Measurements from ENCODE around the gene TOMM5. TPM values are rescaled to one million over a fixed set of nuclear protein-coding genes. Genes with fewer than 3 reads are reported as not detected.

TOMM5 gene
- total RNA-seq, 5 donors from 2014 or later (not counting 1 experiment from before 2014, with no cell fraction given): 35.6 to 44.8 (median 42.1) TPM

- Histone ChIP-seq H3K27me3 (replicated peaks in 1 of 2; ENCODE audit: control insufficient read depth in 2 of 2, extremely low read depth in 1 of 2, insufficient read depth in 2 of 2, low read length in 1 of 2) (peaks cover 0 to 3% of the 10 kb centered on the region in 2 experiments), H3K9me3 (no peaks in the 10 kb centered on the region), H3K4me1 (ENCODE audit: control insufficient read depth in 1 of 2, extremely low read depth in 1 of 2, insufficient read depth in 2 of 2, low read length in 2 of 2) (no peaks in the 10 kb centered on the region), H3K4me3 (ENCODE audit: control insufficient read depth in 1 of 2, extremely low read depth in 1 of 2, low read length in 1 of 2) (no peak overlapping the region), H3K36me3 (ENCODE audit: control insufficient read depth in 2 of 2, extremely low read depth in 1 of 2, insufficient read depth in 1 of 2, low read length in 1 of 2) (no peaks in the 10 kb centered on the region), H3K27ac (ENCODE audit: low read length) (no peak overlapping the region)
- H3K9me3 Mint-ChIP-seq: no peaks in the 10 kb centered on the region
- DNase-seq (no peak), ATAC-seq (replicated peaks in 1 of 4) (no peak)
- H3K27ac Mint-ChIP-seq: no peak overlapping the region
- 75% methylated on average over 2 of the region's 2 CpGs for WGBS (ENCODE audit: insufficient coverage)
- H3K4me3 Mint-ChIP-seq: no peak overlapping the region
- POLR2A ChIA-PET: no interaction called here
- peaks cover 2 to 10% of the 10 kb centered on the region in 2 donors for H3K27me3 Mint-ChIP-seq
- H3K36me3 Mint-ChIP-seq: no peaks in the 10 kb centered on the region
- CTCF ChIA-PET: no interaction called here
- no peaks in the 10 kb centered on the region for H3K4me1 Mint-ChIP-seq
Measured at GRCh38 chr9:37623267-37623666, 30.9 kb upstream of the TOMM5 start.

DNA sequence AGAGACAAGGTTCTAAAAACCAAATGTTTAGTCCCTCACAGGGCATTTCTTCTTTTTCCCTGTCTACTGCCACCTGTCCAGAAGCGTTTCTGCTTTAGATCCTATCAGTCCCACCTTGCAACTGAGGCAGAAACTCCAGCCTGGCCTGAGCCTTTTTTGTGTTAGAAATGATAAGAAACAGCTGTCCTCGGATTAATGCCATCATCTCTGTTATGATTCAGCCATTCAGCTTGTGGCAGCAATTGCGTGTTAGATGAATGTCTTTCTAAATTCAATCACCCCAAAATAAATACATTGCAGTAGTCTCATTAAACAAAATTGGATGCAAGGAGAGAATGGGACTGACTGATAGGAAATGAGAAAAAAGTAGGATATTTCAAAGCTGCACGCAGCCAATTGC lies 30.1 kb upstream of the TOMM5 start:
- Histone ChIP-seq H3K36me3 (ENCODE audit: control insufficient read depth in 2 of 2, extremely low read depth in 1 of 2, insufficient read depth in 1 of 2, low read length in 1 of 2) (no peaks in the 10 kb centered on the region), H3K4me1 (ENCODE audit: control insufficient read depth in 1 of 2, extremely low read depth in 1 of 2, insufficient read depth in 2 of 2, low read length in 2 of 2) (no peaks in the 10 kb centered on the region), H3K27me3 (replicated peaks in 1 of 2; ENCODE audit: control insufficient read depth in 2 of 2, extremely low read depth in 1 of 2, insufficient read depth in 2 of 2, low read length in 1 of 2) (peaks cover 0 to 3% of the 10 kb centered on the region in 2 experiments), H3K4me3 (ENCODE audit: control insufficient read depth in 1 of 2, extremely low read depth in 1 of 2, low read length in 1 of 2) (no peak overlapping the region), H3K9me3 (no peaks in the 10 kb centered on the region), H3K27ac (ENCODE audit: low read length) (no peak overlapping the region)
- no peaks in the 10 kb centered on the region for H3K4me1 Mint-ChIP-seq
- H3K27ac Mint-ChIP-seq: no peak overlapping the region
- no CpG with 5 or more reads among the region's 4 CpGs for WGBS (ENCODE audit: insufficient coverage)
- ChIA-PET POLR2A (no interaction called here), CTCF (no interaction called here)
- DNase-seq (no peak), ATAC-seq (replicated peaks in 1 of 4) (no peak)
- H3K4me3 Mint-ChIP-seq: no peak overlapping the region
- H3K27me3 Mint-ChIP-seq: peaks cover 2 to 10% of the 10 kb centered on the region in 2 donors
- no peaks in the 10 kb centered on the region for H3K9me3 Mint-ChIP-seq
- no peaks in the 10 kb centered on the region for H3K36me3 Mint-ChIP-seq

DNA sequence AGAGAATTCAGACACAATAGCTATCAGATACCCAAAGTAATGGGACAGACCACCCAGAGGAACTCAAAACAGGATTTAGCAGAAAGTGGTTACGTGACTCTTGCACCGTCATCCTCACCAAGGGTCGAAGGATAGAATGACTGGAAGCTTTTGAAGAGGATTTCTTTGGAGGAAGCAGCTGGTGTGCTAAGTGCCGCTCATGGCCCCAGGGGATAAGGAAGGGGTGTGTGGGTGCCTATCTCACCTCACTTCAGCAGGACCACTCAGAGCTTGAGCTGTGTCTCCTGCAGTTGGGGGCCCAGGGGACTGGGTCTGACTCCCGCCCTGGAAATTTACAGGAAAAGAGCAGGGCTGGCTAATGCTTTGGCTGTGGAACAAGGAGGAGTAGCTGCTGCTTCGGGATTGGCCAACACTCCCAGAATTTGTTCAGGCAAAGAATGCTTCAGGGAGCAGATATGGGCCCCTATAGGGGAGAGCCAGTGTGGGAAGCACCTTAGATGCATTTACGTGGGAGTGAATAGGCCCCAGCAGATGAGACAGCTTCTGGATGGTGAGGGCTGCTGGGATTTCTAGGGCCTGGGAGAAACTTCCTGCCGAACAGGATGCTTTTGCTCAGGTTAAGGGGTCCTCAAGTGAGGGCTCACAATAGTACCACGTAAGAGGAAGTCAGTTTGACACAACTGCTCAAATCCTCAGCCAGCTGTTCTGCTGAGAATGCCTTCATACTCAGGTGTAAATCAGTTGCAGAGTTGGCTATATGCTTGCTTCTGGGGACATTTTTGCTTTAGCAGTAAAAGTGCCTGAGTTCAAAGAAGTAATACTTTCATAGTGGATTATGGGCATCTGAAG lies 29.1 kb upstream of the TOMM5 start:
- Histone ChIP-seq H3K36me3 (ENCODE audit: control insufficient read depth in 2 of 2, extremely low read depth in 1 of 2, insufficient read depth in 1 of 2, low read length in 1 of 2) (no peaks in the 10 kb centered on the region), H3K9me3 (no peaks in the 10 kb centered on the region), H3K27me3 (replicated peaks in 1 of 2; ENCODE audit: control insufficient read depth in 2 of 2, extremely low read depth in 1 of 2, insufficient read depth in 2 of 2, low read length in 1 of 2) (peaks cover 0 to 3% of the 10 kb centered on the region in 2 experiments), H3K4me3 (ENCODE audit: control insufficient read depth in 1 of 2, extremely low read depth in 1 of 2, low read length in 1 of 2) (no peak overlapping the region), H3K4me1 (ENCODE audit: control insufficient read depth in 1 of 2, extremely low read depth in 1 of 2, insufficient read depth in 2 of 2, low read length in 2 of 2) (no peaks in the 10 kb centered on the region), H3K27ac (ENCODE audit: low read length) (no peak overlapping the region)
- H3K4me3 Mint-ChIP-seq: no peak overlapping the region
- DNase-seq (no peak), ATAC-seq (replicated peaks in 1 of 4) (no peak)
- no peak overlapping the region for H3K27ac Mint-ChIP-seq
- ChIA-PET CTCF (interaction anchor here in 1 of 2 donors (0.5 kb wide), 1 partner anchor 1349 kb away, joined by 3 read pairs; no protein-coding TSS in a partner anchor), POLR2A (no interaction called here)
- 60% methylated on average over 5 of the region's 9 CpGs for WGBS (ENCODE audit: insufficient coverage)
- no peaks in the 10 kb centered on the region for H3K9me3 Mint-ChIP-seq
- H3K4me1 Mint-ChIP-seq: no peaks in the 10 kb centered on the region
- H3K36me3 Mint-ChIP-seq: no peaks in the 10 kb centered on the region
- peaks cover 2 to 10% of the 10 kb centered on the region in 2 donors for H3K27me3 Mint-ChIP-seq

DNA sequence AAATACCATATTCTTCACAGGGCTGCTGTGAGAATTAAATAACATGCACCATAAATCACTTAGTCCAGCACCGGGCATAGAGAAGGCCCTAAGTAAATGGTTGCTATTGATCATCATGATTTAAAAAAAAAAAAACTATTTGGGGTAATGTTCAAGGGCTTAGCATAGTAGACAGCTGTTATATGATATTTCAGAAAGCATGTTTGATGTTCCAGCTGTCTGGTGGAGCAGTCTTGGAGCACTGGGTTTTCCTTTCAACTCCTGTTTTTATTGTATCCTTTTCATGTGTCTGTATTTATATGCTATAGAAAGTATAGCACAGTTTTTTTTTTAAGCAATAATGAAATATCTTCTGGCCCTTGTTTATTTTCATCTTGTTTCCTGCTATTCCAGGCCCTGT lies 28.0 kb upstream of the TOMM5 start:
- Histone ChIP-seq H3K36me3 (ENCODE audit: control insufficient read depth in 2 of 2, extremely low read depth in 1 of 2, insufficient read depth in 1 of 2, low read length in 1 of 2) (no peaks in the 10 kb centered on the region), H3K4me1 (ENCODE audit: control insufficient read depth in 1 of 2, extremely low read depth in 1 of 2, insufficient read depth in 2 of 2, low read length in 2 of 2) (no peaks in the 10 kb centered on the region), H3K27me3 (replicated peaks in 1 of 2; ENCODE audit: control insufficient read depth in 2 of 2, extremely low read depth in 1 of 2, insufficient read depth in 2 of 2, low read length in 1 of 2) (no peaks in the 10 kb centered on the region), H3K9me3 (no peaks in the 10 kb centered on the region), H3K4me3 (ENCODE audit: control insufficient read depth in 1 of 2, extremely low read depth in 1 of 2, low read length in 1 of 2) (no peak overlapping the region), H3K27ac (ENCODE audit: low read length) (no peak overlapping the region)
- no CpG with 5 or more reads among the region's 1 CpG for WGBS (ENCODE audit: insufficient coverage)
- H3K4me1 Mint-ChIP-seq: no peaks in the 10 kb centered on the region
- ChIA-PET CTCF (no interaction called here), POLR2A (no interaction called here)
- H3K27me3 Mint-ChIP-seq: peaks cover 2 to 10% of the 10 kb centered on the region in 2 donors
- DNase-seq (no peak), ATAC-seq (replicated peaks in 1 of 4) (no peak)
- H3K36me3 Mint-ChIP-seq: no peaks in the 10 kb centered on the region
- no peaks in the 10 kb centered on the region for H3K9me3 Mint-ChIP-seq
- H3K27ac Mint-ChIP-seq: no peak overlapping the region
- no peak overlapping the region for H3K4me3 Mint-ChIP-seq

DNA sequence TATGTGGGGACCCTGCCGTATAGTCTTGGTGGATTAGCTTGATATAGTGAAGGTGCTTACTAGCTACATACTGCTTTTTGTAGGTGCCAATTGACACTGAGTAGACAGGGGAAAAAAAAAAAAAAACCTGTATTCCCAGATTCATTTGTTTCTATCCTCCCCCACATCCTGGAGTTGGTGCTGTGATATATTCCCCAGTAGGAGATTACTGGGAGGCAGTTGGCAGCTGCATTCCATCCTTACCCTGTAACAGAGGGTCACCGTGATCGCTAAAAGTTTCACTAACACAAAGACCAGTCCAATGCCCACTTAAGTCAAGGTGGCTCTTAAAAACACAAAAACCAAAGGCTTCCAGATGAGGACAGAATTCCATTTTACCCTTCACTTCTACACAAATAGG lies 27.4 kb upstream of the TOMM5 start:
- Mint-ChIP-seq H3K27me3 (peaks cover 2 to 10% of the 10 kb centered on the region in 2 donors), H3K4me1 (no peaks in the 10 kb centered on the region), H3K9me3 (no peaks in the 10 kb centered on the region), H3K27ac (no peak overlapping the region), H3K36me3 (no peaks in the 10 kb centered on the region), H3K4me3 (no peak overlapping the region)
- ATAC-seq (replicated peaks in 1 of 4) (no peak), DNase-seq (no peak)
- Histone ChIP-seq H3K36me3 (ENCODE audit: control insufficient read depth in 2 of 2, extremely low read depth in 1 of 2, insufficient read depth in 1 of 2, low read length in 1 of 2) (no peaks in the 10 kb centered on the region), H3K27me3 (replicated peaks in 1 of 2; ENCODE audit: control insufficient read depth in 2 of 2, extremely low read depth in 1 of 2, insufficient read depth in 2 of 2, low read length in 1 of 2) (no peaks in the 10 kb centered on the region), H3K27ac (ENCODE audit: low read length) (no peak overlapping the region), H3K4me1 (ENCODE audit: control insufficient read depth in 1 of 2, extremely low read depth in 1 of 2, insufficient read depth in 2 of 2, low read length in 2 of 2) (no peaks in the 10 kb centered on the region), H3K9me3 (no peaks in the 10 kb centered on the region), H3K4me3 (ENCODE audit: control insufficient read depth in 1 of 2, extremely low read depth in 1 of 2, low read length in 1 of 2) (no peak overlapping the region)
- WGBS (ENCODE audit: insufficient coverage): no CpG with 5 or more reads among the region's 3 CpGs
- POLR2A ChIA-PET: interaction anchor here (0.6 kb wide), 2 partner anchors 274 to 532 kb away, joined by 3 to 4 read pairs; no protein-coding TSS in a partner anchor
- CTCF ChIA-PET: interaction anchor here in 1 of 2 donors (0.7 kb wide), 1 partner anchor 8 kb away, joined by 4 read pairs; no protein-coding TSS in a partner anchor

- CTCF ChIA-PET: no interaction called here
- H3K4me3 ChIP-seq (ENCODE audit: control insufficient read depth in 1 of 2, extremely low read depth in 1 of 2, low read length in 1 of 2): no peak overlapping the region
- H3K27ac ChIP-seq (ENCODE audit: low read length): no peak overlapping the region
- no peaks in the 10 kb centered on the region for H3K4me1 Mint-ChIP-seq
- H3K4me3 Mint-ChIP-seq: no peak overlapping the region
- H3K4me1 ChIP-seq (ENCODE audit: control insufficient read depth in 1 of 2, extremely low read depth in 1 of 2, insufficient read depth in 2 of 2, low read length in 2 of 2): no peaks in the 10 kb centered on the region
- no peak overlapping the region for H3K27ac Mint-ChIP-seq
- no peaks in the 10 kb centered on the region for H3K9me3 Mint-ChIP-seq
- H3K9me3 ChIP-seq: no peaks in the 10 kb centered on the region
- H3K27me3 Mint-ChIP-seq: peaks cover 2 to 13% of the 10 kb centered on the region in 2 donors
- no peaks in the 10 kb centered on the region for H3K36me3 ChIP-seq (ENCODE audit: control insufficient read depth in 2 of 2, extremely low read depth in 1 of 2, insufficient read depth in 1 of 2, low read length in 1 of 2)
- POLR2A ChIA-PET: no interaction called here
- no peaks in the 10 kb centered on the region for H3K36me3 Mint-ChIP-seq
- WGBS (ENCODE audit: insufficient coverage): no CpG with 5 or more reads among the region's 4 CpGs
- DNase-seq (no peak), ATAC-seq (replicated peaks in 1 of 4) (no peak)
- no peaks in the 10 kb centered on the region for H3K27me3 ChIP-seq (replicated peaks in 1 of 2; ENCODE audit: control insufficient read depth in 2 of 2, extremely low read depth in 1 of 2, insufficient read depth in 2 of 2, low read length in 1 of 2)
Measured at GRCh38 chr9:37618817-37619216, 26.4 kb upstream of the TOMM5 start.
